Measurements from ENCODE around the gene CERS6.

The CERS6 gene

DNA sequence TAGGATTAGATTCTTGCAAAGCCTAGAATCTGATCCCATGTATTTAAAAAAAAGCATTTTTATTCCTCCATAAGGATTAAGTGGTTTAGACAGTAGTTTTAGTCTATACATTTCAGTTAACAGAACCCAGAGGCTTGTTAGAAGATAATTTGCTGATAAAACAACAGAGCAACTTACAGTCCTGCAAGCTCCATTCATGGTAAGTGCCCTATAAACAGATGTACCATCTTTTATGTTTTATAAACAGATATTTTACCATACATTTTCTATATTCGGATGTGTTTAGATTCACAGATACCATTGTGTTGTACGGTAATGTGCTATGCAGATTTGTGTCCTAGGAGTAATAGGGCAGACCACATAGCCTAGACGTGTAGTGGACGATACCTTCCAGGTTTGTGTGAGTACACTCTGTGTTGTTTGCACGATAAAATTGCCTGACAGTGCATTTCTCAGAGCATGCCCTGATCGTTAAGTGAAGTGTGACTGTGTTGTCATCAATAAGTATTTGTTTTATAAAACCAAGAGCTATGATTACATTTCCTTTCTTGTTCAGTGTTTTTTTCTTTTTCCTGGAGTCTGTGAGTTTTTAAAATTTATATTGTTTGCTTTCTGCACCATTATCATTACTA is 54.2 kb downstream of the CERS6 start:
- POLR2A ChIA-PET = no interaction called here
- H3K4me1 ChIP-seq (ENCODE audit: control insufficient read depth, insufficient read depth, low read length) = peaks cover 5% of the 10 kb centered on the region; the same call in 1 of the 2 replicates

DNA sequence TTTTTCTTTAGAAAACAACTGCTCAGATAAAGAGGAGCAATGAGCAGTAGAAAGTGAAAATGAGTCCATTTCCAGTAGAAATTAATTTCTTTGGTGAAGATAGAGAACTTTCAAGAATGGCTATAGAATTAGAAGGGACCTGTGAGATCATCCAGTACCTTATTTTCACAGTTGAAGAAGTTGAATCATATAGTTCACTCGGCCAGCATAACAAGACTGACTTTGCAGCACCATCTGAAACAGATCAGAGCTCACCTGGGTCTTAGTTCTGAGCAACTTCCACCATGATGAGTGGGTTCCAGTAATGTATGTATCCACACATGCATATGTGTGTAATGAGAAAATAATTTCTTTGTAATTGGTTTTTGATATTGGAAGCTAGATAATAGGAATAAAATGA is 58.6 kb downstream of the CERS6 start:
- H3K36me3 ChIP-seq (ENCODE audit: control insufficient read depth in 2 of 2, insufficient read depth in 1 of 2, low read length in 2 of 2) = no peaks in the 10 kb centered on the region
- no peak overlapping the region for H3K27ac ChIP-seq (ENCODE audit: extremely low read depth, low read depth, low read length)
- no peak for TF ChIP-seq MYNN (tag by site-specific recombination; IDR thresholded peaks at IDR 0.05; ENCODE audit: borderline replicate concordance)
- TF ChIP-seq ZNF843 (tag by site-specific recombination; IDR thresholded peaks at IDR 0.05) = no peak
- TF ChIP-seq, protein P1, sequence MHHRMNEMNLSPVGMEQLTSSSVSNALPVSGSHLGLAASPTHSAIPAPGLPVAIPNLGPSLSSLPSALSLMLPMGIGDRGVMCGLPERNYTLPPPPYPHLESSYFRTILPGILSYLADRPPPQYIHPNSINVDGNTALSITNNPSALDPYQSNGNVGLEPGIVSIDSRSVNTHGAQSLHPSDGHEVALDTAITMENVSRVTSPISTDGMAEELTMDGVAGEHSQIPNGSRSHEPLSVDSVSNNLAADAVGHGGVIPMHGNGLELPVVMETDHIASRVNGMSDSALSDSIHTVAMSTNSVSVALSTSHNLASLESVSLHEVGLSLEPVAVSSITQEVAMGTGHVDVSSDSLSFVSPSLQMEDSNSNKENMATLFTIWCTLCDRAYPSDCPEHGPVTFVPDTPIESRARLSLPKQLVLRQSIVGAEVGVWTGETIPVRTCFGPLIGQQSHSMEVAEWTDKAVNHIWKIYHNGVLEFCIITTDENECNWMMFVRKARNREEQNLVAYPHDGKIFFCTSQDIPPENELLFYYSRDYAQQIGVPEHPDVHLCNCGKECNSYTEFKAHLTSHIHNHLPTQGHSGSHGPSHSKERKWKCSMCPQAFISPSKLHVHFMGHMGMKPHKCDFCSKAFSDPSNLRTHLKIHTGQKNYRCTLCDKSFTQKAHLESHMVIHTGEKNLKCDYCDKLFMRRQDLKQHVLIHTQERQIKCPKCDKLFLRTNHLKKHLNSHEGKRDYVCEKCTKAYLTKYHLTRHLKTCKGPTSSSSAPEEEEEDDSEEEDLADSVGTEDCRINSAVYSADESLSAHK (tag by site-specific recombination; IDR thresholded peaks at IDR 0.05) = no peak
- TF ChIP-seq GFI1B (tag by site-specific recombination; IDR thresholded peaks at IDR 0.05) = no peak
- TF ChIP-seq, protein P2, sequence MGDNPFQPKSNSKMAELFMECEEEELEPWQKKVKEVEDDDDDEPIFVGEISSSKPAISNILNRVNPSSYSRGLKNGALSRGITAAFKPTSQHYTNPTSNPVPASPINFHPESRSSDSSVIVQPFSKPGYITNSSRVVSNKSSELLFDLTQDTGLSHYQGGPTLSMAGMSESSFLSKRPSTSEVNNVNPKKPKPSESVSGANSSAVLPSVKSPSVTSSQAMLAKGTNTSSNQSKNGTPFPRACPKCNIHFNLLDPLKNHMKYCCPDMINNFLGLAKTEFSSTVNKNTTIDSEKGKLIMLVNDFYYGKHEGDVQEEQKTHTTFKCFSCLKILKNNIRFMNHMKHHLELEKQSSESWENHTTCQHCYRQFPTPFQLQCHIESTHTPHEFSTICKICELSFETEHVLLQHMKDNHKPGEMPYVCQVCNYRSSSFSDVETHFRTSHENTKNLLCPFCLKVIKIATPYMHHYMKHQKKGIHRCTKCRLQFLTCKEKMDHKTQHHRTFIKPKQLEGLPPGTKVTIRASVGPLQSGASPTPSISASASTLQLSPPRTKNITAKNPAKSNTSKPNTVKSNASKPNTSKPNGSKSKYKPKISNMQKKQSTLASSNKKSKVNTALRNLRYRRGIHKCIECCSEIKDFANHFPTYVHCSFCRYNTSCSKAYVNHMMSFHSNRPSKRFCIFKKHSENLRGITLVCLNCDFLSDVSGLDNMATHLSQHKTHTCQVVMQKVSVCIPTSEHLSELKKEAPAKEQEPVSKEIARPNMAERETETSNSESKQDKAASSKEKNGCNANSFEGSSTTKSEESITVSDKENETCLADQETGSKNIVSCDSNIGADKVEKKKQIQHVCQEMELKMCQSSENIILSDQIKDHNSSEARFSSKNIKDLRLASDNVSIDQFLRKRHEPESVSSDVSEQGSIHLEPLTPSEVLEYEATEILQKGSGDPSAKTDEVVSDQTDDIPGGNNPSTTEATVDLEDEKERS (tag by site-specific recombination; IDR thresholded peaks at IDR 0.05) = no peak
- no peak for TF ChIP-seq OVOL3 (tag by site-specific recombination; IDR thresholded peaks at IDR 0.05)
- TF ChIP-seq ZNF324 (tag by site-specific recombination; IDR thresholded peaks at IDR 0.05) = no peak
- TF ChIP-seq ZFP37 (tag by site-specific recombination; IDR thresholded peaks at IDR 0.05) = no peak
- TF ChIP-seq KLF10 (tag by site-specific recombination; IDR thresholded peaks at IDR 0.05) = no peak
- no peak for TF ChIP-seq ZNF248 (tag by site-specific recombination; IDR thresholded peaks at IDR 0.05)
- no peak for TF ChIP-seq ZBTB1 (tag by site-specific recombination; IDR thresholded peaks at IDR 0.05)
- TF ChIP-seq, protein P3, sequence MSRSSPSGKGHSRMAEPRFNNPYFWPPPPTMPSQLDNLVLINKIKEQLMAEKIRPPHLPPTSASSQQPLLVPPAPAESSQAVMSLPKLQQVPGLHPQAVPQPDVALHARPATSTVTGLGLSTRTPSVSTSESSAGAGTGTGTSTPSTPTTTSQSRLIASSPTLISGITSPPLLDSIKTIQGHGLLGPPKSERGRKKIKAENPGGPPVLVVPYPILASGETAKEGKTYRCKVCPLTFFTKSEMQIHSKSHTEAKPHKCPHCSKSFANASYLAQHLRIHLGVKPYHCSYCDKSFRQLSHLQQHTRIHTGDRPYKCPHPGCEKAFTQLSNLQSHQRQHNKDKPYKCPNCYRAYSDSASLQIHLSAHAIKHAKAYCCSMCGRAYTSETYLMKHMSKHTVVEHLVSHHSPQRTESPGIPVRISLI (tag by site-specific recombination; IDR thresholded peaks at IDR 0.05) = no peak
- ChIA-PET CTCF (interaction anchor here (0.6 kb wide), 1 partner anchor 209 kb away, joined by 3 read pairs; no protein-coding TSS in a partner anchor), POLR2A (no interaction called here)
- H3K9me3 ChIP-seq (ENCODE audit: control insufficient read depth, insufficient read depth, low read depth, low read length) = no peaks in the 10 kb centered on the region
- peaks cover 14% of the 10 kb centered on the region; the same call in 1 of the 2 replicates for H3K4me1 ChIP-seq (ENCODE audit: control insufficient read depth, insufficient read depth, low read length)
- no peak overlapping the region for H3K4me3 ChIP-seq (ENCODE audit: low read depth, low read length)

More for the DNA sequence above, 54.2 kb downstream of the CERS6 start:
- Histone ChIP-seq H3K4me3 (ENCODE audit: low read depth, low read length) (no peak overlapping the region), H3K27ac (ENCODE audit: extremely low read depth, low read depth, low read length) (no peak overlapping the region), H3K36me3 (ENCODE audit: control insufficient read depth in 2 of 2, insufficient read depth in 1 of 2, low read length in 2 of 2) (no peaks in the 10 kb centered on the region), H3K9me3 (ENCODE audit: control insufficient read depth, insufficient read depth, low read depth, low read length) (no peaks in the 10 kb centered on the region)
- CTCF ChIA-PET = interaction anchor here (1.1 kb wide), 1 partner anchor 196 kb away, joined by 3 read pairs; no protein-coding TSS in a partner anchor
- TF ChIP-seq ZNF561 (tag by site-specific recombination; IDR thresholded peaks at IDR 0.05; ENCODE audit: borderline replicate concordance) (no peak), ZNF791 (tag by site-specific recombination; IDR thresholded peaks at IDR 0.05) (no peak), ZNF549 (tag by site-specific recombination; IDR thresholded peaks at IDR 0.05) (no peak), OSR2 (tag by site-specific recombination; IDR thresholded peaks at IDR 0.05) (no peak), ZNF146 (tag by site-specific recombination; IDR thresholded peaks at IDR 0.05) (no peak), ZBTB20 (tag by site-specific recombination; IDR thresholded peaks at IDR 0.05) (no peak), ZNF169 (tag by site-specific recombination; IDR thresholded peaks at IDR 0.05) (no peak)
- TF ChIP-seq, protein P4, sequence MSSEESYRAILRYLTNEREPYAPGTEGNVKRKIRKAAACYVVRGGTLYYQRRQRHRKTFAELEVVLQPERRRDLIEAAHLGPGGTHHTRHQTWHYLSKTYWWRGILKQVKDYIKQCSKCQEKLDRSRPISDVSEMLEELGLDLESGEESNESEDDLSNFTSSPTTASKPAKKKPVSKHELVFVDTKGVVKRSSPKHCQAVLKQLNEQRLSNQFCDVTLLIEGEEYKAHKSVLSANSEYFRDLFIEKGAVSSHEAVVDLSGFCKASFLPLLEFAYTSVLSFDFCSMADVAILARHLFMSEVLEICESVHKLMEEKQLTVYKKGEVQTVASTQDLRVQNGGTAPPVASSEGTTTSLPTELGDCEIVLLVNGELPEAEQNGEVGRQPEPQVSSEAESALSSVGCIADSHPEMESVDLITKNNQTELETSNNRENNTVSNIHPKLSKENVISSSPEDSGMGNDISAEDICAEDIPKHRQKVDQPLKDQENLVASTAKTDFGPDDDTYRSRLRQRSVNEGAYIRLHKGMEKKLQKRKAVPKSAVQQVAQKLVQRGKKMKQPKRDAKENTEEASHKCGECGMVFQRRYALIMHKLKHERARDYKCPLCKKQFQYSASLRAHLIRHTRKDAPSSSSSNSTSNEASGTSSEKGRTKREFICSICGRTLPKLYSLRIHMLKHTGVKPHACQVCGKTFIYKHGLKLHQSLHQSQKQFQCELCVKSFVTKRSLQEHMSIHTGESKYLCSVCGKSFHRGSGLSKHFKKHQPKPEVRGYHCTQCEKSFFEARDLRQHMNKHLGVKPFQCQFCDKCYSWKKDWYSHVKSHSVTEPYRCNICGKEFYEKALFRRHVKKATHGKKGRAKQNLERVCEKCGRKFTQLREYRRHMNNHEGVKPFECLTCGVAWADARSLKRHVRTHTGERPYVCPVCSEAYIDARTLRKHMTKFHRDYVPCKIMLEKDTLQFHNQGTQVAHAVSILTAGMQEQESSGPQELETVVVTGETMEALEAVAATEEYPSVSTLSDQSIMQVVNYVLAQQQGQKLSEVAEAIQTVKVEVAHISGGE (tag by site-specific recombination; conservative IDR thresholded peaks at IDR 0.05; ENCODE audit: low read depth) = no peak
- TF ChIP-seq, protein P5, sequence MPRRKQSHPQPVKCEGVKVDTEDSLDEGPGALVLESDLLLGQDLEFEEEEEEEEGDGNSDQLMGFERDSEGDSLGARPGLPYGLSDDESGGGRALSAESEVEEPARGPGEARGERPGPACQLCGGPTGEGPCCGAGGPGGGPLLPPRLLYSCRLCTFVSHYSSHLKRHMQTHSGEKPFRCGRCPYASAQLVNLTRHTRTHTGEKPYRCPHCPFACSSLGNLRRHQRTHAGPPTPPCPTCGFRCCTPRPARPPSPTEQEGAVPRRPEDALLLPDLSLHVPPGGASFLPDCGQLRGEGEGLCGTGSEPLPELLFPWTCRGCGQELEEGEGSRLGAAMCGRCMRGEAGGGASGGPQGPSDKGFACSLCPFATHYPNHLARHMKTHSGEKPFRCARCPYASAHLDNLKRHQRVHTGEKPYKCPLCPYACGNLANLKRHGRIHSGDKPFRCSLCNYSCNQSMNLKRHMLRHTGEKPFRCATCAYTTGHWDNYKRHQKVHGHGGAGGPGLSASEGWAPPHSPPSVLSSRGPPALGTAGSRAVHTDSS (tag by site-specific recombination; IDR thresholded peaks at IDR 0.05) = no peak
